Measurements from ENCODE around the gene LRP1B.

LRP1B gene

DNA sequence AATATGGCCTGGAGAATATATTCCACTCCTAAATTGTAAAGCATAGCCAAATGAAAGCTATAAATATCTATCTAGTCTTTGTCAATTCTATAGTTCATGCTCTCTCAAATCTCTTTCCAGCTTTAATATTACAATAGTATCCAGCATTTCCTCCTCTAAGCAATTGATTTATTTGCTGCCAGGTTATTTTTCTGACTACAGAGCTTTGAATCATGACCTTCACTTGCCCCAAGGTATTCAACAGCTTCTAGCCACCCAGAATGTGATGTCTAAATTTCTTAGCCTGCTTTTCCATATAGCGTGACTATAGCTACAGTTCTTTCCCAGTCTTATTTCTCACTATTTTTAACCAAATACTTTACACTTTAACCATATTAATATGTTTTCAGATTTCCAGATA, 1287.6 kb downstream of the LRP1B start:
- no peak for DNase-seq (ENCODE audit: low read depth in 2 of 2)

- DNase-seq (ENCODE audit: low read depth in 2 of 2) = no peak
Measured at GRCh38 chr2:140842110-140842509, 1288.7 kb downstream of the LRP1B start.

DNA sequence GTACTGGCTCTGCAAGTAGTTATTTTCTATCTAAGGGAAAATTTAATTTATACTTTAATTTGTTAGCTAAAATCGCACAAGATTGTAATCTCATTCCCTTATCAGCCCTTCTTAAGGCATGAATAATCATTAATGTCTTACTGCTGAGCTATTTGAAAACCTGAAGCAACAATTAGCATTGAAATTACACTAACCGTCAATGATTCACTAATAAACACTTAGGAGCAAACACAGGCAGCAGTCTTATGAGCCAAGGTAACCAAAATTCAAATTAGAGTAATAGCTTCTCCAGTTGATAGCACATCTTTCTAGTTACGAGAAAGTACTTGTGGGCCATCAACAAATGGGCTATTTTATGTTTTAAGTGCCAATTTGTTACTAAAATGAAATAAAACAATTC, 1289.7 kb downstream of the LRP1B start:
- no peak for DNase-seq (ENCODE audit: low read depth in 2 of 2)

DNA sequence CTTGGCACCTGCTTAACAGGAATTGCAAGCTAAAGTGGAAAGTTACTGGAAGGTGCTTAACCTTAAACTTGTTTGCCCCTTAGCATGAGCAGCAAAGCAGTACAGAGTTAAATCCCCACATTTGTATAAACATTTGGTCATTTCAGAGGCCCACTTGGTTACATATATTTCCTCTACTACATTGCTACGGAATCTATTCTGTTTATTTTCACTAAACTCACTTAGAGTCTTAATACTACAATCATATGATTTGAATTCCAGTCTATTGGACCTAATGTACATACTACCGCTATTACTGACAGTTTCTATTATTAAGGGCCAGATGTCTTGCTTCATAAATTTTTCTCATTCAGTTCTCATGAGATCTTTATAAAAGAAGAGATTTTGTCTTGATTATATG, 1294.0 kb downstream of the LRP1B start:
- no peak for DNase-seq (ENCODE audit: low read depth in 2 of 2)

DNA sequence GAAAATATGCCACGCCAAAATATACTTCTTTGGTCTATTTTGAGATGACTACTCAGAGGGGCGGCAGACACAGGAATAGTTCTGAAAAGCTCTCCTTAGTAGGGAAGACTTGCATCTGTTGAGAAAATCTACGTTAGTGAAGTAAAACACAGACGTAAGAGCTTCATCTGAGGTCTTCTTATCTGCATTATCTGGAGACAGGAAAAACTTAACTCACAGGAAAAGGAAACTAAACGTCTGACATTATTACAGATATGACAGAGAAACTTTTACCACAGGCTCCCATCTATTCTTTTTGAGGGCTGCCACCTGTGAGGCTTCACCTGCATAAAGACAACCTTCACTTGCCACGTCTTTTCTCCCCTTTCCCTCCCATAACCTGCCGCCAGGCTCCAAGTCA, 1295.7 kb downstream of the LRP1B start:
- DNase-seq (ENCODE audit: low read depth in 2 of 2) = no peak

DNA sequence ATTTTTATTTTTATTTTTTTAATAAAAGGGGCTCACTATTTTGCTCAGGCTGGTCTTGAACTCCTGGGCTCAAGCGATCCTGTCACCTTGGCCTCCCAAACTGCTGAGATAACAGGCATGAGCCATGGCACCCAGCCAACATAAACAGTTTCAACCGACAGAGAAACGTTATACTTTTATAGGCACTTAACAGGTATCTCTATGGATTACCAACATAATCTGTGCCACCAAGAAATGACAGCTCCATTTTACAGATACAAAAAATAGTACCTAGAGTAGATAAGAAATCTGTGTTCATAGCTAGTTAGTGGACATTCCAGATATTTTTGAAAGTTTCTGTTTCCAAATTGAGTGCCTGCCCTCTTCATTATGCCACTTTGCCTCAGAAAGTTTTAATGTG, 1316.7 kb downstream of the LRP1B start:
- DNase-seq (ENCODE audit: low read depth in 2 of 2) = no peak

- no peak for DNase-seq (ENCODE audit: low read depth in 2 of 2)
Measured at GRCh38 chr2:140808820-140809219, 1322.0 kb downstream of the LRP1B start.

DNA sequence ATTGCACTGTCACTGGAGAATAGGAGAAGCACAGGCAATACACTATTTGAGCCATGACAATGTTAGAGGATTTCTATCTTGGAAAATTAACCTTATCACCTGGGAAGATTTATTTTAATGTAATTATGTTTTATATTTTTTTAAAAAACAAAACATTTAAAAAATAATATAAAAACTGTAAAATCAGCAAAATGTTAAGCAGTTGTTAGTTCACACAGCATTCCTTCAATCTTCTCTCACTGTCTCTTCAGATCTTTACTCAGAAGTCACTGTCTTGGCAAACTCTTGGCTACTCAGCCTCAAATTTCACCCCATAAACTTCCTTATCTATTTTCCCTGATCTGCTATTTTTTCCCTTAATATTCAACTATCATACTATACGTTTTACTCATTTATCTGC, 1322.6 kb downstream of the LRP1B start:
- no peak for DNase-seq (ENCODE audit: low read depth in 2 of 2)

DNA sequence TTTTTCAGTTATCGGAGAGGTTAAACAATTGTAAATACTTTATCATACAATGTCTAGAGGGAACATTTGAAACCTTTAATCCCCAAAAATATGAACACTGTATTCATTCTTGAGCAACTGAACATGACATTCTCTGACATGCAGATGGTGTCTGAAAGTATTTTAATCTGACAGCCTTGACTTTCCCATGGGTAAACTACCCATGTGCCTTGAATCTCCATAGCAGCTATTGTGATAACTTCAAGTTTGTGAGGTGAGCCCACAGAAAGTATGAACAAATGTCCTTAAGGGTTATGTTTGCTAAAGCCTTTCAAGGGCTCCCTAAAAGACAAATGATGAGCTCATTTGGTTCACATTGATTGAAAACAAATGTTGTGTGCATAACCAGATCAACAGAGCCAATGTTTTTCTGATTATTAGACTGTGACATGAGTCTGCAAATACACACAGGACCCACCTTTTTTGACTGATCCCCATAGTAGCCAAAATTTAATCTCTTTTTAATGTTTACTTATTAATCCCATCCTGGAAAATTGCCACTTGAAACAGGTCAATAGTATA, 1326.0 kb downstream of the LRP1B start:
- DNase-seq (ENCODE audit: low read depth in 2 of 2) = no peak

DNA sequence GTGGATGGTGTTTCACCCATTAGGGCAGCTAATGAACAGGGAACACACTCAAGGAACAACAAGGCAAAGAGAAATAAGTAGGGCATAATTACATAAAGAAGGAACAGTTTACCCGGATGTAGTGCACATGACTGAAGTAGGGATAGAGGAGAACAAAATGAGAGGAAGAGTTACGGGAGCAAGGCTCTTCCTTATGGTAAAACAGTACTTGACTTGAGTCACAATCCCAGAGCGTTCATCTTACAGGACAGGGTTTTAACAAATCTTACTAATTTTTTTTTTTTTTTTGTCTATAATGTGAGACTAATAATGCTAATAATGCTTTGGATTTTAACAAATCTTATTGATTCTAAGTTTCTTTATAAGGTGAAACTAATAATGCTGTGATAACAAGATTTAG, 1329.5 kb downstream of the LRP1B start:
- no peak for DNase-seq (ENCODE audit: low read depth in 2 of 2)

GRCh38 chr2:140797718-140798117, 1333.1 kb downstream of the LRP1B start:
- DNase-seq (ENCODE audit: low read depth in 2 of 2) = no peak

- no peak for DNase-seq (ENCODE audit: low read depth in 2 of 2)
Measured at GRCh38 chr2:140791802-140792201, 1339.0 kb downstream of the LRP1B start.

DNA sequence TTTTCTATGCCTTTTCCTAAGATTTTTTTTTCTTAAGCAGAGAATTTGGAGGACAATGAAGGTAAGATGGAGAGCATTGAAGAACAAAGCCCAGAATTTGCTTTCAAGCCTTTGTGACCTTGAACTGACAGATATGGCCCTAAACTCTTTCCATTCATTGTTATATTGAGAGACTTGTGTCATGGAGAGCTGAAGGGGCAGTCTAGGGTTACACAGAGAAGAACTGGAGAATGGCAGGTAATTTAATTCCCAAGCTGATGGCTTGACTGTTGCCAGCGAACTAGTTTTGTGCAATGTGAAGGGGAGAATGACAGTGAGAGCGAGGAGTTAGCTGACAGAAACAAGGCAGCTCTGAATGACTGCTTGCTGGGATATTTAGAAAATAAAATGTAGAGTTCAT, 1344.2 kb downstream of the LRP1B start:
- no peak for DNase-seq (ENCODE audit: low read depth in 2 of 2)

GRCh38 chr2:140775411-140775810, 1355.4 kb downstream of the LRP1B start:
- no peak for DNase-seq (ENCODE audit: low read depth in 2 of 2)

DNA sequence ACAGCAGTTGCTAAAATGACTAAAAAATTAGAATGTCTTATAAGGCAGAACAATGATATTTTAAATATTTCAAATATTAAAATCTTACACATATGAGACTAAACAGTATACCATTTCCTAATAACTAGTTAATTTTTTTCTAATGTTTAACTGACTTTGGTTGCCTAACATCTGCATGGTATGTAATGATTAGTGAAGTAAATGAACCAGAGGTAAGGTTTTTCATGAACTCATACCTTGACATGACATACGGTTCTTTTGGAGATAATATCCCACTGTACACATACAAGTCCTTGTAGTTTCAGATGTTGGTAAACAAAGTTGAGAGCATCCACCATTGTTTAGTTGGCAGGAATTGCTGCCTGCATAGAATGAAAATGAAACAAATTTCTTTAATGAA, 1360.2 kb downstream of the LRP1B start:
- DNase-seq (ENCODE audit: low read depth in 2 of 2) = no peak

DNA sequence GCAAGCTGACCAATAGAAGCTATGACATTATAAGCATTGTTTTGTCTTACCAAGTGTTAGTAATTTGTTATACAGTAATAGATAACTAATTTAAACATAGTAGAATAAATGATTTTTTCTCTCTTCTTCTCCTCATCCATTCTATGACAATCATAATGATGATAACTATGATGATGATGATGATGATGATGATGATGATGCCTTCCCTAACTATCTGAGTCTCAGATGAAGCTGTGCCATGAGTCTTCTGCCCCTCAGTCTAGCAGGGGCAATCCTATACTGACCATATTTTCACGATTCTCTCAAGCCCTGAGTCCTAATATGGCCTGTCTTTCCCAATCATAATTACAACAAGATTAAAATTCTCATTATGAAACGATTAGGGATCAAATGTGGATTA, 1369.0 kb downstream of the LRP1B start:
- no peak for DNase-seq (ENCODE audit: low read depth in 2 of 2)

- no peak for DNase-seq (ENCODE audit: low read depth in 2 of 2)
Measured at GRCh38 chr2:140759426-140760156, 1371.2 kb downstream of the LRP1B start.

GRCh38 chr2:140747665-140748064, 1383.2 kb downstream of the LRP1B start:
- DNase-seq (ENCODE audit: low read depth in 2 of 2) = no peak

DNA sequence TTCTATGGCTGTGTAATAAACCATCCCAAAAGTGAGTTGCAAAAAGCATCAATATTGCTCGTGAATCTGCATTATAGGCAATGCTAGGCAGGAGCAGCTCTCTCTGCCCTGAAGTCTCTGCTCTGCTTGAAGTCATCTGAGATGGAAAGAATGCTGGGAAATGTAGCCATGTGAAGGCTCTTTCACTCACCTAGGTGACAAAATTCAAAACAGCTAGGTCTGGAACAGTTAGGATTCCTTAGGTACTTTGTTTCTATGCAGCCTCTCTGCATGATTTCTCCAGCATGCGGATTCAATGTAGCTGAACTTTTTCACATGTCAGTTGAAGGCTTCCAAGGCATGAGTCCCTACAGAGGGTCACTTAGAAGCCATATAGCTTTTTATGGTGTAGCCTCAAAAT, 1383.7 kb downstream of the LRP1B start:
- DNase-seq (ENCODE audit: low read depth in 2 of 2) = no peak

DNA sequence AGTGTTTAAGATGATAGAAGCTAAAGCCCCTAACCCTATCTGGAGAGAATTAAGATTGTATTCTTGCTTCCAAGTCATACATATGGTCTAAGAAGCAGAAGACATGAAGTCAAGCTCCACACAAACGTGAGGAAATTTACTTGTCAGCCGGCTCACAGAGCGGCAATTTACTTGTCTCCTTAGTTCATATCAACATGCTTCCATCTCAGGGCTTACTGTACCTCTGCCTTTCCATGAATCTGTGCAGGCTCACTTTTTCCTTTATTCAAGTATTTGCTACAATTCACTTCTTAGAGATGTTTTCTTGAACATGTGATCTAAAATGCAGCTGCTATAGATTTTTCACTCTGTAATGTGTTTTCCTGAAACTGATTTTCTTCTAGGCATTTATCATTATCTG, 1386.4 kb downstream of the LRP1B start:
- no peak for DNase-seq (ENCODE audit: low read depth in 2 of 2)

DNA sequence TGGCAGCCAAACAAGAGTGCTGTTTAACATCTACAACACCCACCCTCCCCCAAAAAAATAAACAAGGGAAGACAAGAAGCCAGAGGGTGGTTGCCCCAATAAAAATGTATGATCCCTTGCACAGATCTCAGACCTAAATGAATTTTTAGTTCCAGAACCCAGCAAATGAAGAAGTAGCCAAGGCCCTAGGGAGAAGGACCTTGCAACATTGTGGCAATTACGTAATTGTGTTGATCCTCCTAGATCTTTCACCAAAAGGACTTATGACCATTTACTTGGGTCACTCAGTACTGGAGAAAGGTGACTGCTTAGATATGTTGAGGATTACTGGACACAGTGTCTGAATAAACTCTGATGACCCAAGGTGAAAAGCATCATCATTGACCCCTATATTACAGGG, 1393.8 kb downstream of the LRP1B start:
- DNase-seq (ENCODE audit: low read depth in 2 of 2) = no peak

DNA sequence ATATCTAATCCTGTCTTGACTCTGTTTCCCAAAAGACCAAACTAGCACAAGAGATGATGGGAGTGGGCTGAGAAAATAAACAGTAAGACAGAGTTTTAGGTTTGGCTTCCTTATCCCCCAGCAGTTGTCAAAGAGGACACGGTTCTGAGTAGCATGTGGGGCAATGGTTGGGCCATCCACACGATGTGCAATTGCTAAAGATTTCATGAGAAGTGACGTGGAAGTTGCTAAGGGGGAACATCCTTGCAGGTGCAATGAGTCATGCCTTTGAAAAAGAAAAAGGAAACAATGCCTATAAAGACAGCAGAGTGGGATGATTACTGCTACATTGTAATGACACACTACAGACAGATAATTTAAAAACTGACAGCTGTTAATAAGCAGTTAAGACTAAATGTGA, 1395.8 kb downstream of the LRP1B start:
- no peak for DNase-seq (ENCODE audit: low read depth in 2 of 2)

GRCh38 chr2:140718999-140719398, 1411.8 kb downstream of the LRP1B start:
- DNase-seq (ENCODE audit: low read depth in 2 of 2) = no peak

DNA sequence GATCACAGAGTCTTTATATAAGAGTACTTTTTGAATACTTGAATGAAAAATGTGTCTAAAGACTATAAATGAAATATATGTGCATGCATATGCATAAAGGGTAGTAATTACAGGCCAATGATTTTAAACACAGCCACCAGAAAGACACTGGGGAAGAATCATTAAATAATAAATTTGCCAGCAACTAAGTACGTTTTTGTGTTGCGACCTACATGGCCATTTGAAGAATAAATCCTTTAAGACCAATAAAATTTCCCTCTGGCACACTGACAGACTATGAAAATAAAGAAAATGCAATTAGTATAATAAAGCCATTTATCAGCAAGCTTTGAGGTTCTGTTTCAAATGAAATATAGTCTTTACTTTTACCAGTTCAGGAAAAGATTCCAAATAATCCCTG, 1413.3 kb downstream of the LRP1B start:
- no peak for DNase-seq (ENCODE audit: low read depth in 2 of 2)

Measured in activated CD8-positive, alpha-beta memory T cell treated with anti-CD3 and anti-CD28 coated beads for 4 hours (primary cell).